HUDEP-2 (cell line): ENCODE data around the gene PTPRN2.
"Not testable (repeated sequence)": the region's sequence is repeated elsewhere in the genome, so short reads cannot be mapped to it uniquely, and the experiment has no call there.

Experiments
- DNase-seq, 76 experiments: peaks; one replicate each; lab custom pipeline; 2025; ENCODE audit not compliant: unreplicated experiment in 76 of 76; lab: John Stamatoyannopoulos, UW

The PTPRN2 gene

DNA sequence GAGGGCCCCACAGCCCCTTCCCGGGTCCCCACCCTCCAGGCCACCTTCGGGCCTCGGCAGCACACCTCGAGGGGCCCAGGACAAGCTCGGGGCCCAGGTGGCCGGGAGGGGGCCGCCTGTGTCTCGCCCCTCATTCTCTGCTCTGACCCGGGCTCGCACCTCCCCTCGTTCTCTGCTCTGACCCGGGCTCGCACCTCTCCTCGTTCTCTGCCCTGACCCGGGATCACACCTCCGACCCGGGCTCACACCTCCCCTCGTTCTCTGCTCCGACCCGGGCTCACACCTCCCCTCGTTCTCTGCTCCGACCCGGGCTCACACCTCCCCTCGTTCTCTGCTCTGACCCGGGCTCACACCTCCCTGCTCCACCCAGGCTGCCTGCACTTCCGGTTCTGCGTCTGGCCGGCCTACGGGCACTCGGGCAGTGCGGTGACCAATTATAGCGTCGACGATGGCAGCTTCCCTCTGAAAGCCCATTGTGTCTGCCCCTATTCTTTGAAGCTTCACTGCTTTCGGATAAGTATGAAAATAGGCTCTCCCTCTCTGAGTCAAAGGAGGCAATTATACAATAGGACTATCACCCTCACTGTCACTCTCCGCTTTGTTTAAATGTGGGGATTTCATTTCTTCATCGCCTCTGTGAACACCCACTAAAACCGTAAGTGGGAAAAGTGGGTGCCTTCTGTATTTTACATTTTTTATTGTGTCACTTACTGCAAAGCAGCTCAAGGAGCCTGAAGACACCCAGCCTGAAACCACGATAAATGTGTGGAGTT, 793.5 kb downstream of the PTPRN2 start:
- DNase-seq, result no peak

DNA sequence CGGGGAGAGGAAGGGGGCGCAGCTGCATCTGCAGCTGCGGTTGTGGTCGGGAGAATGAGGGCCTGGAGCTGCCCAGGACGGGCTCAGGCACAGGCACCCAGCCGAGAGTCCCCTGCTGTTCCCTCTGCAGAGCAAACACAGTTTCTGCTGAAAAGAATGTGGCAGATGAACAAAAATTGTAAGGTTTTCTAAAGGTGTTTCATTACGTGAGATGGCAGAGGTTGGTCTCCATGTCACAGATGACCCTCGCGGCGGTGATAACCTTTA, 794.6 kb downstream of the PTPRN2 start:
- DNase-seq, result no peak

GRCh38 chr7:157792241-157793086, 795.2 kb downstream of the PTPRN2 start:
- DNase-seq, result no peak

- DNase-seq, result no peak
These were observed 796.0 kb downstream of the PTPRN2 start for GRCh38 chr7:157791666-157792065.

DNA sequence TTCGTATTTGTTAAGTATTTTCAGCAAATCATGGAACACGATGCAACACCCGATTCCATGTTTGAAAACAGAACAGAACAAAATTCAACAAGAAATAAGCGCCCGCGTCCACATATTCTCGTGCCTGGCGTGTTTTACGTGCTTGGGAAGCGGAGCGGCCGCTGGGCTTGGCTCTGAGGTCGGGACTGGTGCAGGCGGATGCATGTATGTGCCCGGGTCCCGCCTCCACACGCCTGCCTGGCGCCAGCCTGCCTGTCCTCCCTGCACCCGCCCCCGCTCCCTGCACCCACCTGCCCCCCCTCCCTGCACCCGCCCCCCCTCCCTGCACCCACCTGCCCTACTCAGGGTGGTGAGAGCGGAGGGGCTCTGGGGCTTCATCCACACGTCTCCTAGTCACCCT, 796.4 kb downstream of the PTPRN2 start:
- DNase-seq, result no peak

DNA sequence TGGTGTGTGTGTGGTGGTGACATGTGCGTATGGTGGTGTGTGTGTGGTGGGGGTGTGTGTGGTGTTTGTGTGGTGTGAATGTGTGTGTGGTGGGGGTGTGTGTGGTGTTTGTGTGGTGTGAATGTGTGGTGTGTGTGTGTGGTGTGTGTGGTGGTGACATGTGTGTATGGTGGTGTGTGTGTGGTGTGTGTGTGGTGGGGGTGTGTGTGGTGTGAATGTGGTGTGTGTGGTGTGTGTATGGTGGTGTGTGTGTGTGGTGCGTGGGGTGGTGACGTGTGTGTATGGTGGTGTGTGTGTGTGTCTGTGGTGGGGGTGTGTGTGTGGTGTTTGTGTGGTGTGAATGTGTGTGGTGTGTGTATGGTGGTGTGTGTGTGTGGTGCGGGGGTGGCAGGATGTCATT, 797.7 kb downstream of the PTPRN2 start:
- no peak for DNase-seq

DNA sequence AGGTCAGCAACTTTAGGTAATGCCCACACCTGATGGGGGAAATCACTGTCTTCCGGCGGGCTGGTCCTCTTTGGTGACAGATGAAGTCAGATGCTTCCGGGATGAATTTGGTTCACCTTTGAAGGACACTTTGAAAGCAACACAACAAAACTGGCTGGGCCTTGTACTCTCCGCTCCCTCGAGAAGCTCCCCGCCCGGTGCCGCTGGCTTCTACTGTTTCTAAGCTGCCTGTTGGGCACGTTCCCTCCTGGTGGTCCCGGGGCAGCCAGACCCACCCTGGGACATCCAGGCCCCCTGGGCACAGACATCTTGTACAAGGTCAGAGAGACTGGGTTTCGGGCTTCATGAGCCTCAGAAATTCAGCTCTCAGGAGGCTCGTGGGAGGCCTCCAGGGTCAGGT, 798.5 kb downstream of the PTPRN2 start:
- no peak for DNase-seq

DNA sequence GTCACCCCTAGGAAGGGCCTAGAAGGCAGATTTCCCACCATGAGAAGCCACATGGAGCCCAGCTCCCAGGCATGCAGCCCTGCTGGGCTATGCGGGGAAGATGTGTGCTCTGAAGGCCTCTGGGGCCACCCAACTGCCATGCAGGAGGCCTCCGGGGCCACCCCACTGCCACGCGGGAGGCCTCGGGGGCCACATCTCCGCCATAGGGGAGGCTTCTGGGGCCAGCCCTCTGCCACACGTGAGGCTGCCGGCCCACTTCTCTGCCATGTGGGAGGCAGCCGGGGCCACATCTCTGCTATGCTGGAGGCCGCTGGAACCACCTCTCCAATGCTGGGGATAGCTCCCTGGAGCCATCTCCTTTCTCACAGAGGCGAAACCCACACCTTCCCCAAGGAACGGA, 799.0 kb downstream of the PTPRN2 start:
- DNase-seq, result no peak

DNA sequence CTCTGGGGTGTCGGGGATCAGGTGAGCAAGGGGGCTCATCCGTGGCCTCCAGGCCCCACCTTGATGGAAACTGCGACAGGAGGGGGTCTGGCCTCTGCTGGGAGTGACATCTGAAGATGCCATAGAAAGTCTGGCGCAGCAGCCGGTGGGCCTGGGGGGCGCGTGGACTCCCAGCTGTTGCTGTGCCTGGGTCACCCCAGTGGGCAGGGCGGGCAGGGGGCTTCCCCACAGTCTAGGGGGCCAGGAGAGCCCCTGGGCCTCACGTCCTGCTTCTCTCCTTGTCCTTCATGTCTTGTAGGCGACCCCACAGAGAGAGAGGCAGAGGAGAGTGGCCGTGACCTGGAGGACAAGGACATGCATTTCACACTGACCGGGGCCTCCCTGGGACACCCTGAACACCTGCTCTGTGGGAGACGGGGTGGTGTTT, 800.3 kb downstream of the PTPRN2 start:
- DNase-seq, result no peak

GRCh38 chr7:157786375-157787274, 801.0 kb downstream of the PTPRN2 start:
- DNase-seq, result no peak

- no peak for DNase-seq
These were observed 802.0 kb downstream of the PTPRN2 start for GRCh38 chr7:157785486-157786186.

- DNase-seq, result no peak
These were observed 802.6 kb downstream of the PTPRN2 start for GRCh38 chr7:157784979-157785441.

GRCh38 chr7:157784041-157784835, 803.4 kb downstream of the PTPRN2 start:
- no peak for DNase-seq

DNA sequence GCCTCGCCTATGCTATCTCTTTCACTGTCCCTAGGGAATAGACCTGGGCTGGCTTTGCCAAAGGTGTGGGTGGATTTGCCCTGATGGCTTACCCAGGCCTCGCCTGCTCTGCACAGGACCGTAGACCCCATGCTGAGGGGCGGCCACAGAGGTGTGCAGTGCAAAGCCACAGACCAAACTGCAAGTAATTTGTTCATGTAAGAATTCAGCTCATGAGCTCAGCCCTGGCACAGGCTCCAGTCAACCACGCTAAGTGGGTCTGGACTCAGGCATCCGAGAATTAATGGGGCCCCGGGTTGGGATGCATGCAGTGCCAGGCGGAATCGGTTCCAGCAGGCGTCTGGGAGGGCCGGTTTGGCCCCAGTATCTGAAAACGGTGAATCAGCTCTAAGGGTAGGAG, 805.6 kb downstream of the PTPRN2 start:
- no peak for DNase-seq

- no peak for DNase-seq
These were observed 806.9 kb downstream of the PTPRN2 start for GRCh38 chr7:157780721-157781120.

DNA sequence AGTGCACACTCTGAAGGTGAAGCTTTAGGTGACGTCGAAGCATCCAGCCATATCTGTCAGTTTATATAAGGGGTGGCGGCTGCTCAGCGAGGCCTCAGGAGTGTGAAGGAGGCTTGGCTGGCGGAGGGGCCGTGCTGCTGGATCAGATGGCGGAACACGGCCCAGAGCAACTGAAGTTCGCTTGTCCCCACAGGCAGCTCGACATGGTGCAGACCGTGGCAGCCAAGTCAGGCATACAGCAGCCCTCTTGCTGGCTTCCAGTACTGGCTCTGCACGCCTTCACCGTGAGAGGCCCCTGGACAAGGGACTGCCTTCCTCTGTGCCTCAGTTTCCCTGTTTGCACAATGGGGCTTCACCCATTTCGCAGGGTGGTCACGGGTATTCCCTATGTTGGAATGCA, 807.3 kb downstream of the PTPRN2 start:
- DNase-seq, result no peak

DNA sequence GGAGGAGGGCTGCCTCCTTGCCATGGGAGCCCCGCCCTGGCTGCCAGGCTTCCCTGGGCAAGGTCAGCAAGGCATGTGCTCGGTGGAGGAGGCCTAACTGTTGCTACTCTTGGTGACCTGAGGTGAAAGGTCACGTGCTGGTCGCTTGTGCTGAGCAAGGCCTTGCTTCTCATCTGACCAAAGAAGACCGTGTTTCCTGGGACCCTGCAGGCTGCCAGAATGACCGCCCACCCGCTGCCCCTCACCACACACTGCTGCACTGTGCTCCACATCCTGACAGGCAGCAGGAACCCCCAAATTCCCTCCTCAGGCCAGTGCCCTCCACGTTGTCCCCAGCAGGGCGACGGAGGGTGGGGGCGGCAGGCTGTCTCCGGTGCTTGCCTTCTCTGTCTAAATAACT, 808.4 kb downstream of the PTPRN2 start:
- DNase-seq, result no peak

DNA sequence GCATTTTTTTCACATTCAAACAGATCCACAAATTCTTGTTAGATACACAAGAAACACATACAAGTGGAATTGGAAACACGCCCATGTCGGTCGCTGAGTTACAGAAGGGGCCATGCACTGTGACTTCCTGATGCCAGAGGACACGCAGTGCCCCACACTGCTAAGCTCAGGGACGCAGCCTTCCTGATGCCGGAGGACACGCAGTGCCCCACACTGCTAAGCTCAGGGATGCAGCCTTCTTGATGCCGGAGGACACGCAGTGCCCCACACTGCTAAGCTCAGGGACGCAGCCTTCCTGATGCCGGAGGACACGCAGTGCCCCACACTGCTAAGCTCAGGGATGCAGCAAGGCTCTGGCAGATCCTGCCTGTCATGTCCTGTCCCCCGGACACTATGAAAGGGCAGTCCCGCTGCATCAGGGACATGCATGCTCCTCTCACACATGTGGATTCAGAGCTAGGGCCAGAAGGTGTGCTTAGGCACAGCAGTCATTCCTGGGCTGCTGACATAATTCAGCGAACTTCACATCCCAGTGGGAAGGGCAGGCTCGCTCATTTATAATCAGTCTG, 810.3 kb downstream of the PTPRN2 start:
- not testable (repeated sequence) for DNase-seq

GRCh38 chr7:157775560-157776332, 811.9 kb downstream of the PTPRN2 start:
- no peak for DNase-seq
